ENCODE data around the gene NUDCD3.

The NUDCD3 gene

DNA sequence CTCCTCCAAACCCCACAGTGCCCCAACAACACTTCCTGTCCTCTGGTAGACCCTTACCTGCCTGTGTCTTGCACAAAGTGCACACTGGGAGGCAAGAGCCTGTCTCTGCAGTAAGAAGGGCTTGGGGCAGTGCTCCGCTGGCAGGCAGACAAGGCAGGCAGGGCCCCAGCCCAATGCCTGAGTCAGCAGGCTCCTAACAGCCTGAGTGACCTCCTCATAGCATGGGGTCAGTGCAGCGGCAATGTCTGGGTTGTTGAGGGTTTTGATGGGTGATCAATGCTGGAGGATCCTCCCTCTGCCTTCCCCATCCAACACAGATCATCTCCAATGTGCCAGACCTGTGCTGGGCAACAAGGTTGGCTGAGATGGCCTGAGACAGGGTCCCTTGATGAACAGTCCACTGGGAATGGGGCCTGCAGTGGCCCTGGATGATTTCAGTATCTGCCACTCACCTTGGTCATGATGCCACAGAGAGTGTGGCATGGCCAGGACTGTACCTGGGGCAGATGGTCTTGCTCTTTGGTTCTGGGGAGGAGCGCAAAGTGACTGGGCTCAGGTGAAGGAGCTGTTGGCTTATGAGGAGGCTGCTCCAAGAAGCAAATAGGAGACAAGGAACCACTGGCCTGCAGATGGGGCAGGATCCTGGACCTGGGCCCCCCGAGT lies 109.5 kb downstream of the NUDCD3 start:
- DNase-seq: no peak

- no peak for DNase-seq
These were observed 110.1 kb downstream of the NUDCD3 start for GRCh38 chr7:44380189-44380830.

DNA sequence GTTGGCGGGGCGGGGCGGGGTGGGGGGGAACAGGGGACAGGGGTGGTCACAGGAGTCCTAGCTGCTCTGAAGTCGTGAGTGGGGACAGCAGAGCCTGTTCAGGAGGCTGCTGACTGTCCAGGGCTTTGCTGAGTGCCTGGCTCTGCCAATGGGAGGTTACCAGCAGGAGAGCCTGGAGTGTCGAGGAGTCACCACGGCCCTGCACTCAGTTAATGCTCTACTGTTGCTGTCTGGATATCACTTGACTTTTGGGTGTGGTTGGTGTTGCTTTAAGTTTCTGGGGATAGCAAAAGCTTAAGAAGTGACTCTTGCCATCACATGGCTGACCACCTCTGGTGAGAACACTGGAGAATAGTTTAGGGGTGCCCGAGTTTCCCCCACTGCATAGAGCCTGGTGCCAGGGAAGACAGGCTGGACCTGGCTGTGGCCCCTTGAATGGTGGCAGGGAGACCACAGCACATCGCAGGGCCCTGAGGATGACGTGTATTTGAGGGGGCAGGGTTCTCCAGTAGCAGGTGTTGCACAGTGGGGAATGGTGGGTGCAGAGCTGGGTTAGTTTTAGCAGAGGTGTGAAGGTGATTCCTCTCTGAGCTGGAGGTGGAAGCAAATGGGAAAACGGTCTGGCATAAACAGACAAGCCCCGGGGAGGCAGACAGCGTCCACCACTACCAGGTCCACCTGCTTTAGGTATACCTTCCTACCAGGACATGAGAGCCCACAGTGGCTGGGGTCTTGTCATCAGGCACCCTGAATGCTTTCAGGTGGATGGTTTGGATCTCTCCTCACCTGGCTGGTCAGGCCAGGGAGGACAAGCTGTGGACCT lies 110.9 kb downstream of the NUDCD3 start:
- DNase-seq: no peak

- DNase-seq: no peak
These were observed 111.7 kb downstream of the NUDCD3 start for GRCh38 chr7:44378744-44379143.

GRCh38 chr7:44377681-44378421 lies 112.6 kb downstream of the NUDCD3 start:
- DNase-seq: no peak

GRCh38 chr7:44377134-44377463 lies 113.4 kb downstream of the NUDCD3 start:
- DNase-seq: no peak

DNA sequence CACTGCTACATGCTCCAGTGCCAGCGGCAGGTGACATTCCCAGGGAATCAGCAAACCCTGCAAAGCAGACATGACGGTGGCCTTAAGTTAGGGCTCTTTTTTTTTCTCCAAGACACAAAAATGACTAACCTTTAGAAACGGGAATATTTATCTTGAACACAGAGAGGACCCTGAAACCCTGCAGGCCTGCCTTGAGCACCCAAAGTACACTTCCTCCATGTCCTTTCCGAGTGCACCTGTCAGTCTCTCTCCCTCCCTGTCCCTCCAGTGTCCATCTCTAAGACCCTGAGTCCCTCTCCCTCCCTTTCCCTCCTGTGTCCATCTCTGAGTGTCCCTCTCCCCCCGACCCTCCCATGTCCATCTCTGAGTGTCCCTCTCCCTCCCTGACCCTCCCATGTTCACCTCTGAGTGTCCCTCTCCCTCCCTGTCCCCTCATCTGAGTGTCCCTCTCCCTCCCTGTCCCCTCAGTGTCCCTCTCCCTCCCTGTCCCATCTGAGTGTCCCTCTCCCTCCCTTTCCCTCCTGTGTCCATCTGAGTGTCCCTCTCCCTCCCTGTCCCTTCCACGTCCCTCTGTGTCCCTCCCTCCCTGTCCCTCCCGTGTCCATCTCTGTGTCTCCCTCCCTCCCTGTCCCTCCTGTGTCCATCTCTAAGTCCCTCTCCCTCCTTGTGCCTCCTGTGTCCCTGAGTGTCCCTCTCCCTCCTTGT lies 113.9 kb downstream of the NUDCD3 start:
- DNase-seq: no peak

DNA sequence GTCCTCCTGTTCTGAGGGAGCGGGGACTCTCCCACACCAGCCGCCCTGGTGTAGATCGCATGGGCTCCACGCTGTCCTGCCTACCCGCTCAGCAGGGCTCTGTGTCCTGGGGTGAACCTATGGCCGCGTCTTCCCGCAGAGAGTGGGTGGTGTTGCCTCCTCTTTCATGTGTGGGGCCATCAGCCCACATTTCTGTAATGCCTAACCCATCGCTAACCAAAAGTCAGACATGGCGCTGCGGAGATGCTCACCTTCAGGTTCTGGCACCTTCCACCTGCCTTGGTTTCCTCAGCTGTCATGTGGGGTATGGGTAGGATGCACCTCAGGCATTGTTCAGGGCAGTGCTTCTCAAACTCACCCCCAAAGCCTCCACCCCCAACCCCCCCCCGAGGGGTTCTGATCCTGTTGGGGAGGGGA lies 114.5 kb downstream of the NUDCD3 start:
- DNase-seq: no peak

GRCh38 chr7:44375236-44375699 lies 115.2 kb downstream of the NUDCD3 start:
- DNase-seq: no peak

DNA sequence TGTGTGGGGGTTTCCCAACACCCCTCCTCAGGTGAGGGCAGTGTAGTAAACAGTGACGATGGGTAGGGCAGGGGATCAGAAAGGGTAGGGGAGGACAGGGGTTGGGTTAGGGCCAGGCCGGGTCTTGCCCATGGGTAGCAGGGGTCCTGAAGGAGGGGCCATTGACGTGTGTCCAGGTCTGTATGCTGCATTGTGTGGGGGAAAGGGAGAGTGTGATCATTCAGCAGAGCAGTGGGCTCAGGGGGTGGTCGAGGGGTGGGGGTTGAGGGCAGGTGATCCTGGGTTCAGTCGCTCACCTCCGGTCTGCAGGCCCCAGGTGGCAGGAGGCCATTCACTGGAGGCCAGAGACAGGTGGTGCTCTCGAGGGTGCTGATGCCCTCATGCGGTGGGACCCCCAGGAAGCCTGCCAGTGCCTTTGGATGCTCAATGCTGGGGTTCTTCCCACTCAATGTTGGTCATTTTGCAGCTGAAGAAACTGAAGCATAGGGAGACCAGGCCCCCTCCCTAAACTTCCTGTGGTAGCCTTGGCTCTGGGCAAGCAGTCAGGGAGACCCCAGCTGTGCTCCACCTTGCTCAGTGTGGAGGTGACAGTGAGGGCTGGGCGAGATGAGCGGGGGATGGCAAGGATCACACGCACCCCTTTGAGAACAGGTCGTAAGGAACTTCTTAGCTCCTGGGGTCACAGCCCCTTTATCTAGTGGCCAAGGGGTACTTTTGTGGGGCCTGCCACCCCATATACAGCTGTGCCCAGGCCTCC lies 116.3 kb downstream of the NUDCD3 start:
- DNase-seq: no peak

- DNase-seq: no peak
These were observed 117.1 kb downstream of the NUDCD3 start for GRCh38 chr7:44373418-44373740.

- no peak for DNase-seq
These were observed 117.7 kb downstream of the NUDCD3 start for GRCh38 chr7:44372560-44373417.

DNA sequence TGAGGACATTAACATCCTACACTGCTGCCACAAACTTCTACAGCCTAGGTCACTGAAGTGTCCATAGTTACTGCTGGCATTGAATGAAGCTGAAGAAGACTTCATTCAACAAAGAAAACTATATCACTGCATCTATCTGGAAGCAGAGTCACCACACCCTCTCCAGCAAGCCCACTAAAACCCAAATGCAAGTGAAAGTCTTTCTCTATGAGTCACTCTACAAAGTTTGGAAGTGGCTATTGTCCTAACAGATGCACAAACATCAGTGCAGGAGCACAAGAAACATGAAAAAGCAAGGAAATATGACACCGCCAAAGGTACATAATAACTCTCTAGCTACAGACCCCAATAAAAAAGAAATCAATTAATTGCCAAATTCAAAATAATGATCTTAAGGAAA lies 121.6 kb downstream of the NUDCD3 start:
- DNase-seq: no peak

GRCh38 chr7:44368455-44368854 lies 122.0 kb downstream of the NUDCD3 start:
- no peak for DNase-seq

DNA sequence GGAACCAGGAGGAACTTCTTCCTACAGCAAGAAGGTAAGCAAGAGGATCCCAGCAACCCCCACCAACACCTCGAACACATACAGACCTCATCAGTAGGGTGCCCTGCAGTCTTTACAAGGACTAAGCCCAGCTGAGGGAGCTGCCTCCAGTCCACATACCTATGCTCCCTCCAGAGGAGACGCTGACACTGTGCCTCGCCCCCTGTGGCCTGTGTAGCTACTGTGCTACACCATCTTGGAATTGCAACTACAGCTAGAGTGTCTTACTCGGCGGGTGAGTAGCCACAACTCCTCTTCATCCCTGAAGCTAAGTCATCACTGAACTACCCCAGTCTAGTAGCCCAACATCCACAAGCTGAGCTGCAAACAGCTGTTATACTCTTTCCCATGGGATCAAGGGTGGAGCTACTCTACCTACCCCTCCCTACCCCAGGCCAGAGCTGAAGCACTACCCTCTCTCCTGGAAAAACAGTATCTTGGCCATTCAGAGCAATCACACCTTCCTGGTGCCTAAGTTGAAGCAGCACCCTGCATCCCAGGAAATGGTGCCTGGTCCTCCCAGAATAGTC lies 122.9 kb downstream of the NUDCD3 start:
- no peak for DNase-seq

DNA sequence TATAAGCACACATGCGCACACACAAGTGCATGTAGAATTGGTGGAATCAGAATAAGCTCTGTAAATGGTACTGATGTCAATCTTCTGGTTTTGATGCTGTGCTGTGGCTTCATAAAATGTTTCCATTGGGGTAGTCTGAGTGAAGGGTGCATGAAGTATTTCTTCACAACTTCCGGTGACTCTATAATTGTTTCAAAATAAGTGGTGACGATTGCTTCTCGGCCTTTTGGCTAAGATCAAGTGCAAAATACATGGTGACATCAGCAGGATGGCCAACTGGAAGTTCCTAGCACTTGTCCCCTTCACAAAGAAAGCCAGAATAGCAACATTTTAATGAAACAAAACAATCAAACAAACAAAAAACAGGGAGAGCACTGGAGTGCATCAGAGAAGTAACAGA lies 123.5 kb downstream of the NUDCD3 start:
- no peak for DNase-seq

GRCh38 chr7:44353668-44354067 lies 136.8 kb downstream of the NUDCD3 start:
- no peak for DNase-seq

DNA sequence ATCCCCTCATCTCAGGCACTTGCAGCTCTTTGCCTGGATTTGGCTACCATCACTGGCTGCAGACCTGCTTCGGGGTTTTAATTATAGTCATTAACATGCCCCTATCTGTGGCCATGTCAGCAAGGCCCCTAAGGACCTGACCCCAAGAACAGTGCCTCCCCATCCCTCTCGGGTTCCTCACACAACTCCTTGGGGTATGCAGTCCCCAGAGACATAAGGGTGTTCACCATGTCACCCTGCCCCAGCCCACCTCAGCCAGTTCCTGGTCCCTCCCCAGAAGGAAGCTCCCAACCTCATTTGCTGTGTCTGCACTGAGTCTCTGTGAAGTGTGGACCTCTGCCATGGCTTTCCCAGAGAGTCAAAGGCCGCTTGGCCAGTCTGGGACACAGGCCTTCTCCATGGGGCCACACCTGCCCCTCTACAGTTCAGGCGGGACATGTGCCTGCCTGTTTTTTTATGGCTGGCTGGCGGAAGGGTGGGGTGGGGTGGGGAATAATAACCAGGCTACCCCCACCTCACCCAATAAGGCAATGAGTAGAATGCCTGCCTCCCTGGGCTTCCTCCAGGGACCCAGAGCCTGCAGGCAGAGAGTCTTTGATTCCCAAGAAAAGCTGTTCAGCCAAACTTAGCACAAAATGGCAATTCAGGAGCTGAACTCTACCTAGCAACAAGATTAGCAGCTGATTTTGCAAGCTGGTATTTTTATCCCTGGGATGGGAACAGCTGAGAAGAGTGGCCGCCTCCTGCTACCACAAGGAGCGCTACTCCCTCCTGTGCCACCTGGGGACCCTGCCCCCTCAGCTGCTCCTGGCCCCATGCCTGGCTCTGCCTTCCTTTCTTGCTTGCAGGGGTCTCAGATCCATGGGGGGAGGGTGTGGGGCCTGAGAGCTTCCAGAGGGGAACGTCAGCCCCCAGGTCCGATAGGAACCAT lies 141.3 kb downstream of the NUDCD3 start:
- DNase-seq: no peak

GRCh38 chr7:44348300-44348699 lies 142.2 kb downstream of the NUDCD3 start:
- no peak for DNase-seq
